ENCODE results near the gene EPB41L5. TPM values are rescaled to one million over a fixed set of nuclear protein-coding genes. Genes with fewer than 3 reads are reported as not detected.
A peak's percentile ranks its signal among the peaks of the same experiment; 100 is the strongest.

Gene EPB41L5
- total and polyA plus RNA-seq, 10 of the 15 experiments (the other 5 are each of a cell fraction or from before 2014, with no cell fraction given), result 2.1 to 20.4 (median 8.2) TPM

GRCh38 chr2:120206022-120206581 lies 193.2 kb downstream of the EPB41L5 start:
- DNase-seq (ENCODE audit: low read depth, low spot score), result no peak
- POLR2A ChIA-PET, result interaction anchor here (0.6 kb wide), 1 partner anchor 105 kb away, joined by 3 read pairs; no protein-coding TSS in a partner anchor

More at GRCh38 chr2:120206022-120206581, 193.2 kb downstream of the EPB41L5 start:
- Histone ChIP-seq H3K79me2 (ENCODE audit: control insufficient read depth, insufficient read depth, low read length) (no peaks in the 10 kb centered on the region), H3K36me3 (ENCODE audit: control insufficient read depth in 2 of 2, insufficient read depth in 2 of 2, low read length in 1 of 2) (no peaks in the 10 kb centered on the region), H3K4me1 (ENCODE audit: control insufficient read depth, insufficient read depth, low read length) (peaks cover 11% of the 10 kb centered on the region), H3K9me3 (replicated peaks; ENCODE audit: control insufficient read depth, insufficient read depth, low read length) (no peaks in the 10 kb centered on the region), H3K27me3 (replicated peaks in 1 of 2; ENCODE audit: control insufficient read depth in 2 of 2, insufficient read depth in 2 of 2, low read length in 1 of 2) (no peaks in the 10 kb centered on the region), H4K20me1 (ENCODE audit: control insufficient read depth, insufficient read depth) (no peaks in the 10 kb centered on the region), H3K4me3 (no peak overlapping the region), H3K9ac (ENCODE audit: control insufficient read depth, insufficient read depth, low read length) (no peak overlapping the region), H3K27ac (ENCODE audit: control insufficient read depth, insufficient read depth) (no peak overlapping the region), H3K4me2 (ENCODE audit: control insufficient read depth, insufficient read depth) (no peak overlapping the region), H2AFZ (ENCODE audit: control insufficient read depth, low read depth, low read length) (no peak overlapping the region)
- SMC1A ChIA-PET (ENCODE audit: uncharacterized antibody, unreplicated experiment), result interaction anchor here (1.2 to 3.3 kb wide), 3 partner anchors 10 to 107 kb away, joined by 3 to 29 read pairs (median 4); no protein-coding TSS in a partner anchor
- peak; percentile 86 for ATAC-seq
- no TSS peak for BruUV-seq (replicated peaks)
- TF ChIP-seq, protein P1, sequence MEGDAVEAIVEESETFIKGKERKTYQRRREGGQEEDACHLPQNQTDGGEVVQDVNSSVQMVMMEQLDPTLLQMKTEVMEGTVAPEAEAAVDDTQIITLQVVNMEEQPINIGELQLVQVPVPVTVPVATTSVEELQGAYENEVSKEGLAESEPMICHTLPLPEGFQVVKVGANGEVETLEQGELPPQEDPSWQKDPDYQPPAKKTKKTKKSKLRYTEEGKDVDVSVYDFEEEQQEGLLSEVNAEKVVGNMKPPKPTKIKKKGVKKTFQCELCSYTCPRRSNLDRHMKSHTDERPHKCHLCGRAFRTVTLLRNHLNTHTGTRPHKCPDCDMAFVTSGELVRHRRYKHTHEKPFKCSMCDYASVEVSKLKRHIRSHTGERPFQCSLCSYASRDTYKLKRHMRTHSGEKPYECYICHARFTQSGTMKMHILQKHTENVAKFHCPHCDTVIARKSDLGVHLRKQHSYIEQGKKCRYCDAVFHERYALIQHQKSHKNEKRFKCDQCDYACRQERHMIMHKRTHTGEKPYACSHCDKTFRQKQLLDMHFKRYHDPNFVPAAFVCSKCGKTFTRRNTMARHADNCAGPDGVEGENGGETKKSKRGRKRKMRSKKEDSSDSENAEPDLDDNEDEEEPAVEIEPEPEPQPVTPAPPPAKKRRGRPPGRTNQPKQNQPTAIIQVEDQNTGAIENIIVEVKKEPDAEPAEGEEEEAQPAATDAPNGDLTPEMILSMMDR (IDR thresholded peaks at IDR 0.05 in 2 of 3, conservative IDR thresholded peaks at IDR 0.05 in 1 of 3; ENCODE audit: control insufficient read depth in 2 of 3, extremely low read depth in 1 of 3, insufficient read depth in 1 of 3, low read depth in 3 of 3, low read length in 3 of 3), result peak; percentile 52 to 64 (median 58)
- no peak for TF ChIP-seq NKRF (conservative IDR thresholded peaks at IDR 0.05)
- TF ChIP-seq SMC3 (IDR thresholded peaks at IDR 0.05; ENCODE audit: borderline replicate concordance, low read length), result peak; percentile 62
- TF ChIP-seq RAD21 (IDR thresholded peaks at IDR 0.05; ENCODE audit: insufficient read depth, low read depth, low read length), result peak; percentile 55
- no peak for TF ChIP-seq STAT1 (conservative IDR thresholded peaks at IDR 0.05)
- no peak for TF ChIP-seq MYB (IDR thresholded peaks at IDR 0.05; ENCODE audit: borderline replicate concordance, low read depth, low read length)
- TF ChIP-seq YY1 (IDR thresholded peaks at IDR 0.05; ENCODE audit: low read depth, low read length), result 0 out of 2 replicates have a peak, but pooled peaks have one; percentile 17
- RAD21 ChIA-PET (ENCODE audit: unreplicated experiment), result interaction anchor here (6.3 kb wide), 1 partner anchor 106 kb away, joined by 50 read pairs; no protein-coding TSS in a partner anchor
- in situ Hi-C loops (cut with MboI), result loop anchor here (25.0 kb wide), 1 partner anchor 481 kb away; no protein-coding TSS in a partner anchor
- WGBS (ENCODE audit: insufficient coverage, insufficient replicate concordance, low lambda C conversion rate, missing lambda C conversion rate), result 41% methylated on average over 8 of the region's 8 CpGs
- no peak for FAIRE-seq
- CTCF ChIA-PET, result interaction anchor here (0.8 to 6.1 kb wide), 7 partner anchors 9 to 118 kb away, joined by 3 to 63 read pairs (median 4); no protein-coding TSS in a partner anchor
- intact Hi-C loops (cut with micrococcal nuclease; ENCODE audit: unreplicated experiment), result loop anchor here (1.0 kb wide), 1 partner anchor 107 kb away; no protein-coding TSS in a partner anchor

Data from GM12878 (cell line).